Suprapubic skin (tissue), 4 donors: ENCODE measurements around the gene RTP5.

Experiments
- EP300 ChIP-seq: sonication (generic); formaldehyde crosslinking; IDR thresholded peaks from one replicate; pipeline ENCODE4 v1.6.1; 2017; ENCODE audit warnings: antibody characterized with exemption
- POLR2A ChIP-seq, 2 donors: fragments of 450-650 bp; IDR thresholded peaks; one replicate each; pipeline ENCODE4 v1.6.1; 2017; ENCODE audit warnings: antibody characterized with exemption in 2 of 2, mild to moderate bottlenecking in 2 of 2, moderate library complexity in 2 of 2
- POLR2AphosphoS5 ChIP-seq, 3 donors: sonication (generic); formaldehyde crosslinking; IDR thresholded peaks; one replicate each; pipeline ENCODE4 v1.6.1; 2017; ENCODE audit warnings: antibody characterized with exemption in 3 of 3
- TF ChIP-seq, protein P1 (sequence below), 2 donors: fragments of 200-600 bp in 1 of 2; fragments of 450-650 bp in 1 of 2; sonication (generic) in 1 of 2; IDR thresholded peaks; one replicate each; pipeline ENCODE4 v1.5.1; 2016 to 2019; ENCODE audit warnings: antibody characterized with exemption in 2 of 2, mild to moderate bottlenecking in 1 of 2, moderate library complexity in 1 of 2

DNA sequence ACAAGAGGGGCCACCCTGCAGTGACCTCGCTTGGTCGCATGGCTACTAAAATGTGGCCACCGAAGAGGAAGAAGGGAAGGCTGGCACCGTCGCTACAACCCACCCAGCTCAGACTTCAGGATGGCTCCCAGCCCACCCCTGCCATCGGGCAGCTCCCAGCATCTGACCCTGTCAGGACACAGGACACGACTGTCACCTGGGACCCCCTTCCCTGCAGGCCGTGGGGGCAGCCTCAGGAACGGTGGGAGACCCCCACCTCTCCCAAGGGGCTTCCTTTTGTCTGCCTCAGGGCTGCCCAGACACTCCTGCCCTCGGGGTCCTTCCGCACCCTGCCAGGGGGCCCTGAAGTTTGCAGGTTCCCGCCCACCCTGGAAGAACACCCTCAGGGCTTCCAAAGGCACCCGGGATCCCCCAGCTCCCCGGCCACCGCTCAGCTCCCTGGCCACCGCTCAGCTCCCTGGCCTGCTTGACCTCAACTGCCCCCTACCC is 7.7 kb downstream of the RTP5 start:
- TF ChIP-seq, protein P1, sequence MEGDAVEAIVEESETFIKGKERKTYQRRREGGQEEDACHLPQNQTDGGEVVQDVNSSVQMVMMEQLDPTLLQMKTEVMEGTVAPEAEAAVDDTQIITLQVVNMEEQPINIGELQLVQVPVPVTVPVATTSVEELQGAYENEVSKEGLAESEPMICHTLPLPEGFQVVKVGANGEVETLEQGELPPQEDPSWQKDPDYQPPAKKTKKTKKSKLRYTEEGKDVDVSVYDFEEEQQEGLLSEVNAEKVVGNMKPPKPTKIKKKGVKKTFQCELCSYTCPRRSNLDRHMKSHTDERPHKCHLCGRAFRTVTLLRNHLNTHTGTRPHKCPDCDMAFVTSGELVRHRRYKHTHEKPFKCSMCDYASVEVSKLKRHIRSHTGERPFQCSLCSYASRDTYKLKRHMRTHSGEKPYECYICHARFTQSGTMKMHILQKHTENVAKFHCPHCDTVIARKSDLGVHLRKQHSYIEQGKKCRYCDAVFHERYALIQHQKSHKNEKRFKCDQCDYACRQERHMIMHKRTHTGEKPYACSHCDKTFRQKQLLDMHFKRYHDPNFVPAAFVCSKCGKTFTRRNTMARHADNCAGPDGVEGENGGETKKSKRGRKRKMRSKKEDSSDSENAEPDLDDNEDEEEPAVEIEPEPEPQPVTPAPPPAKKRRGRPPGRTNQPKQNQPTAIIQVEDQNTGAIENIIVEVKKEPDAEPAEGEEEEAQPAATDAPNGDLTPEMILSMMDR (IDR thresholded peaks at IDR 0.05) = no peak
- TF ChIP-seq POLR2AphosphoS5 (IDR thresholded peaks at IDR 0.05) = no peak
- no peak for TF ChIP-seq POLR2A (IDR thresholded peaks at IDR 0.05)
- no peak for TF ChIP-seq EP300
